ENCODE data around the gene SYNJ2.

The SYNJ2 gene

GRCh38 chr6:158040804-158041347, 59.2 kb downstream of the SYNJ2 start:
- no peak for DNase-seq (ENCODE audit: low spot score)

DNA sequence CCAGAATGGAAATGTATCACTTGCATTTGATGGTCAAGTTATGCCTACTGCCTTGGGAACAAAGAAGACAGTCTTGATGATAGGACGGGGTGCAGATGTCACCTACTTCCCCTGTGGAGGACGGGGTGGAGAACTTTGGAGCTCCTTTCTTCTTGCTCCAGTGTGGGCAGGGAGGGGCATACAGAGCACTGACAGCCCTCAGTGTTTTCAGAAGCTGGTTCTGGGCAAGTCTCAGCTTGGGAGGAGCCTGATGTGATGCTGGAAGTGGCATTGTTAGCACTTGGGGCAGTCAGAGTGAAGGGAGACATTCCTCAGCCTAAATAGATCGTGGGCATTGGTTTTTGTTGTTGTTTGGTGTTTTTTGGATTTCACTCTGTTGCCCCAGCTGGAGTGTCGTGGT, 59.7 kb downstream of the SYNJ2 start:
- DNase-seq (ENCODE audit: low spot score) = no peak

DNA sequence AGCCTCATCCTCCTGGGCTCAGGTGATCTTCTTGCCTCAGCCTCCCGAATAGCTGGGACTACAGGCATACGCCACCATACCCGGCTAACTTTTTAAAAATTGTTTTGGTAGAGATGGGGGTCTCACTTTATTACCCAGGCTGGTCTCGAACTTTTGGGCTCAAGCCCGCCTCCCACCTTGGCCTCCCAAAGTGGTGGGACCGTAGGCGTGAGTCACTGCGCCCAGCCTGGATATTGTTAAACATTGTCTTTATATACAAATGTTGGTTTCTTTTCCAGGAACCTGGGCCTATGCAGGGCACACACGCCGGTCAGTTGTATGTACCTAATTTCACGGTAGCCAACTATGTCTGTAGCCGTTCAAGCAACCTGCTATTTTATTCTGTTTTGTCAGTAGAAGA, 60.1 kb downstream of the SYNJ2 start:
- no peak for DNase-seq (ENCODE audit: low spot score)

DNA sequence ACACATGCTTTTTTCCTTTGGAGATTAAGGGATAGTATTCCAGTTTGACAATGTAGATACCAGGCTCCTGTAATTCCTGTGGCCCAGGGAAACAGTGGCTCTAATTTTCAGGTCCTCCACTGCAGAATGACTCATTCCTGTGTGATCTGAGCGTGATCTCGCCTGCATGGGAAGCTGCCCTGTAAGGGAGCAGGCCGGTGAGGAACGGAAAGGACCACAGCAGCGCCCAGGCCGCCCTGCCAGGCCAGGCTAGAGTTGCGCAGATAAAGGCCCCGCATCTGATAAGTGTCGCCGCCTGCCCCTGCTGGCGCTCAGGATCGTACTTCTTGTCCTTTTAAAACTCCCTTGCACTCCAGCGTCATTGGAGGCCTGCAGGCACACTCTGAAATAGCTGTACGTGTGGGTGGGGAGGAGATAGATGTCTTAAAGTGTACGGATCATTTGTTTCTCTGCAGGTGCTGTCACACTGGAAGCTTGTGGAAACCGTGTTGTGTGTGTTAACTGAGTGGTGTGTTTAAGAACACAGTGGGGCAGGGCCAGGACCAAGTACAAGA, 60.7 kb downstream of the SYNJ2 start:
- DNase-seq (ENCODE audit: low spot score) = peak; percentile 77

- DNase-seq (ENCODE audit: low spot score) = no peak
These were observed 61.3 kb downstream of the SYNJ2 start for GRCh38 chr6:158043008-158043407.

DNA sequence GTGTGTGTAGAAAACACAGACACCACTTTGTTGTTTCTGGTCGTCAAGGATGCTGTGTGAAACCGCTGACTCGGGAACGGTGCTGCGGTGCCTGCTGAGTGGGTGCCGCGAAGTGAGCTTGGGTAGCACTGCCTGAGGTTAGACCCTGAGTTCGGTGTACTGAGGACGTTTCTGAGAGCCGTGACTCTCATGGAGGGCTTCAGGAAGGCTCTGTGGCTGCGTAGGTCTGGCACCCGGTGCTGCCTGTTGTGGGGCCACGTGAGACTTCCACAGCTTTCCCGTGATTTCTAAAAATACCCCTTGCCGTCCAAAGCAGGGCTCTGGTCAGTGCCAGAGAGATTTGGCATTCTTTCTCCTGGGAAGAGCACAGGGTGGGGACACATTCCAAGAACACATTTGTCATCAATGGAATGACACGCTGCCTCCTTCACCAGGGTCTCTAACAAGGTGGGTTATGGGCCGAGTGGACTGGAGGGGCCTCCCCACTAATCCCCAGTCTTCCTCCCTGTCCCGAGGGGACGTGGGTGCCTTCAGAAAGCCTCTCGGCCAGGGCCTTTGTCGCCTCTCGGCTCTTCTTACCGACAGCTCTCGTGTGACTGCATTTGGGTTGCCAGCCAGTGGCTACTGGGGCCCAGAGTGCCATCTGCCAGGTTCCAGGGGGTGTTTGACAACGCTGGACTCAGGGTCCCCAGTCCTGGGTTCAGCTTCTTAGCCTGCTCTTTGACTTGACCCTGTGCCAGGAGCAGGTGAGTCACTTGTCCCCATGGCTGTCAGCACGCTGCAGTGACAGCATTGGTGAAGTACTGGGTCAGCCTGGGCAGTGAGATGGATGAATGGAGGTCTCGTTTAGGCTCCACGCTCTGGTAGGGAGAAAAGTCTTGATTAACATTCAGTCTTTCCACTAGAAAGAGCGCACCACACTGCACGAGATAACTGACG, 62.2 kb downstream of the SYNJ2 start:
- DNase-seq (ENCODE audit: low spot score) = peak; percentile 21

DNA sequence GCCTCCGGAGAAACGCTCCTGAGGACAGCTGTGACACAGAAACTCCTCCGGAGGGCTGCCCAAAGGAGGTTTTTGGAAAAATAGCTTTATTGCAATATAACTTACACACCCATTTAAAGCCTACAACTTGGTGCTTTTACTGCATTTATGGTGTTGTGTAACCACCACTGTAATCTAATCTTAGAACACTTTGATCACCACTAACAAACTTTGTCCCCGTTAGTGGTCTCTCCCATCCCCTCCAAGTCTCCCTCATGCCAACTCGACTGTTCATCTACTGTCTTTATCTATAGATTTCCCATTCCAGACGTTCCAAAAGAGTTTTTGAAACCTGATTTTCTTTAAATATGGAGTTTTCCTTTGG, 62.8 kb downstream of the SYNJ2 start:
- no peak for DNase-seq (ENCODE audit: low spot score)

DNA sequence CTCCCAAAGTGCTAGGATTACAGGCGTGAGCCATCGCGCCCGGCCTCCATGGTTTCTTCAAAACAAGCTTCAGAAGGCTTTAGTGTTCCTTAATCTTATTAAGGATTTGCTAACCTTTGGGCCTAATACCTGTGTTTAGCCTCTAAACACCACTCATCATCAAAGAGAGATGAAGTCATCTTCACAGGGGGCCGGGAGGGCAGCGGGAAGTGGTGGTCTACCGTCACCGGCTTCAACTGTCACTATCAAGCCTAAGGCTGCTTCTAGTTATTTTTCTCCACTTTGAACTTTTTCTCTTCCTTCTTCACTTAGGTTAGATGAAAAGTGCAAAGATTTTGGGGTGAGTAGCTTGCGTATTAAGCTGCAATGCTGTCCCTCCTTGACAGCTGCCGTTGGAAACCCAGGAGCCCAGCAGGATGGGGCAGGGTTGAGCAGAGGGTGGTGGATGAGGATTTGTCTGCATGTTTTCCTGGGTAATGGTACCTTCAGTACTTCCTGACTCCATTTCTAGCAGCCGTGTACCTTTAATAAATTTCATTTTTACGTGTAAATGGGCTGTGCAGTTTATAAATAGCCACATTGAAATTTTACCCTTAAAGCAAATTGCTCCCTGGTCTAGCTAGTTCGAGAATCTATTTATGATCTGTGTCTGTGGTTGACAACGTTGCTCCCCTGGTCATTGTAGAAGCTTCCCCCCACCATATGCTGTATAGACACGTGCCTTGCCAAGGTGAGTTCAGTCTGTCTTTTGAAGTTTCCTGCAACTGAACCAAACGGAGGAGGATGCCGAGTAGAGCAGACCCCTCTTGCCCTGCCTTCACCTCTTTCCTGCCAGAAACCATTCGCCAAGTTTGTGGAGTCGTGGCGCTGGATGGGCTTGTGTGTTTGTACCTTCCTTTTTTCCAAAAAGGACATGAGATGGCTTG, 64.8 kb downstream of the SYNJ2 start:
- no peak for DNase-seq (ENCODE audit: low spot score)

DNA sequence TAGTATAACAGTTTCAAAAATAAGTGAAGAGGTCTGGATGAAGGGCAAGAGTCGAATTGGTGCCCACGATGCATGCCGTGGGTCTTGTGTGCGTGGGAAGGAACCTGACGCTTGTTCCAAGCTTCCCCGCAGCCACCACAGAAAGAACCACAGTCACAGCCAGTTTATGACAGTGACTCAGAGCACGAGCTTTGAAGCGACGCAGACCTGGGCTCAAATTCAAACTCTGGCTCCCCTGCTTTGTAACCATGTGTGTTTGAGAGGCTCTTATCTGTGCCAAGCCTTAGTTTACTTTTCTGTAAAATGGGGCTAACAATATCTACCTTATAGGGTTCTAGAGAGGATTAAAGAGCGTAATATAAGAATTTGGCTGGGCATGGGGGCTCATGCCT, 65.5 kb downstream of the SYNJ2 start:
- no peak for DNase-seq (ENCODE audit: low spot score)

GRCh38 chr6:158047563-158048323, 66.1 kb downstream of the SYNJ2 start:
- no peak for DNase-seq (ENCODE audit: low spot score)

GRCh38 chr6:158048589-158048988, 66.9 kb downstream of the SYNJ2 start:
- DNase-seq (ENCODE audit: low spot score) = no peak

- no peak for DNase-seq (ENCODE audit: low spot score)
These were observed 67.7 kb downstream of the SYNJ2 start for GRCh38 chr6:158049055-158050028.

- no peak for DNase-seq (ENCODE audit: low spot score)
These were observed 68.6 kb downstream of the SYNJ2 start for GRCh38 chr6:158050107-158050735.

- no peak for DNase-seq (ENCODE audit: low spot score)
These were observed 69.3 kb downstream of the SYNJ2 start for GRCh38 chr6:158050955-158051354.

DNA sequence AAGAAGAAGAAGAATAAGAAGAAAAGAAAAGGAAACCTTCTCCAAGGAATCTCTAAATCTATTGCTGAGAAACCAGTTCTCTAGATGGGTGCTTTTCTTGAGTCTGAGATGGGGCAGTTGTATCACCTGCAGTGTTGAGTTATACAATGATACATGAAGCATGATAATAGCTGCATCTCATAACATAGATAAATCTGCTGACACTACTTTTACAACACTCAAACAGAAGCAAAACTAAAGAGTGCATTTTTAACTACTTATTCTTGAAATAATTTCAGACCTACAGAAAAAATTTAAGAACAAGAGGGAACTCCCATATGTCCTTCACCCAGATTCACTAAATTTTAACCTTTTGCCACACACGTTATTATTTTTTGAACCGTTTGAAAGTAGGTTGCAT, 70.3 kb downstream of the SYNJ2 start:
- no peak for DNase-seq (ENCODE audit: low spot score)

DNA sequence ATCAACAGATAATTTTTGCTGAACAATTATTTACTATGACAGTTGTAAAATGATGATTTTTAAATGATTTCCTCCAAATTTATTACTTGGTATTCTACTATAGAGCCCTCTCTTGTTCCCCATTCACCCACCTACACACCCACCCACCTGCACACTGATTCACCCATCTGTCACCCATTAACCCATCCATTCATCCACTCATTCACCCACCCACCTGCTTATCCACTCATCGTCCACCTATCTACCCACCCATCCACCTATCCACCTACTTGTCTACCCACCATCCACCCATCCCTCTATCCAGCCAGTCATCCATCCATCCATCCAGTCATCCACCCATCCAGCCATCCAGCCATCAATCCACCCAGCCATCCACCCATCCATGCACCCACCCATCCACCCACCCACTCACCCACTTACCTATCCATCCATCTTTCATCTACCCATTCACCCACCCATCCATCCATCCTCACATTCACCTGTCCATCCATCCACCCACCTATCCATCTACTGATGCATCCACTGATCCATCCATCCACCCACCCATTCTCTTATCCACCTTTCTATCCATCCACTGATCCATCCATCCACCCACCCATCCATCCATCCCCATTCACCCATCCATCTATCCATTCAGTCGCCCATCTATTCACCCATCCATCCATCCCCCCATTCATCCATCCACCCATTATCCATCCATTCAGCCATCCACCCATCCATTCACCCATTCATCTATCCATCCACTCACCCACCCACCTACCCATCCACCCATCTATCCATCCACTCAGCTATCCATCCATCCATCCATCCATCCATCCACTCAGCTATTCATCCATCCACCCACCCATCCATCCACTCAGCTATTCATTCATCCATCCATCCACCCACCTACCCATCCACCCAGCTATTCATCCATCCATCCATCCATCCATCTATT, 72.0 kb downstream of the SYNJ2 start:
- DNase-seq (ENCODE audit: low spot score) = no peak

DNA sequence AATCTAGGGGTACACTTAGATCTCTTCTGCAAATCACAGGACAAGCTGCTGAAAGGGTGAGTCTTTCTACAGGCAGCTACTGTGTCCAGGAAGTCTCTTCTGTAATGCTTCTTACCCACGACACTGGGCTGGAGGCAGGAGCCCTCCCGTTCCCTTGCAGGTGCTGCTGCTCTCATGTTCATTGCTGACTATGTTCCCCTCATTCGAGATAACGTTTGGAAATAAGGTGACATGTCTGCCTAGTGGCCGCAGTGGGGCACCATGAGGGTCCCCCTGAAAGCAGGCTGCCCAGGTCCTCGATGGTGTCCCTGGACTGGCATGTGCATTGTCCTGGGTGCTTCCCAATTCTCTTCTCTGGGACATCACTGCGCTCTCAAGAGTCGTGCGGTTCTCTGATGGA, 74.7 kb downstream of the SYNJ2 start:
- no peak for DNase-seq (ENCODE audit: low spot score)

DNA sequence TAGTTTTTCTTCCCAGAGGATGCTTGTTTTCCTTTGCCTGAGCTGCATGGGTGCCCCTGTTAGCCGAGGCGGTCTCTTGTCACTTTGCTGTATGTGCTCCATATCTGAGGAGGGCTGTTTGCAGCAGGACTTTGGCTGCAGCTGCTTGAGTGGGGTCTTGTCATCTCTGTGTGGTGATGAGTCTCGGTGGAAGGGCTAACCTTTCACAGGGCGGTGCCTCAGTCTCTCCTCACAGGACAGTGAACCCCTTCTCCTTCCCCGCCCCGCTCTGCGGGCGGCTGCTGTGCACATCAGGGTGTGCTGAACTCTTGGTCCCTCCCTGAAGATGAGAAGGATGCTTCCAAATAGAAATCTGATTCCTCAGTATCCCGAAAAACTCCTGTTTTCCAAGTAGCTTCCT, 75.1 kb downstream of the SYNJ2 start:
- no peak for DNase-seq (ENCODE audit: low spot score)
